A172 (cell line): ENCODE measurements around the gene KRT3. TPM values are rescaled to one million over a fixed set of nuclear protein-coding genes. Genes with fewer than 3 reads are reported as not detected.

Source experiments
- total RNA-seq: library from RNA; depleted of rRNA; stranded (reverse); fragments of >200 nt; shearing (Covaris generic); gene quantifications from 2 replicates; pipeline ENCODE4 v1.2.3, GENCODE V29; 2014; rRNA removed

Gene KRT3
- total RNA-seq, 1 experiment from 2014 or later, result not detected

Other genes with a start within 250 kb of the KRT3 start
- not detected in 2 replicates for gene KRT71, start 243.0 kb downstream of the KRT3 start, total RNA-seq
- 0.43 TPM in 1 of 2 replicates, not detected in the other for gene KRT74, start 222.3 kb downstream of the KRT3 start, total RNA-seq
- not detected in 2 replicates for gene KRT72, start 194.7 kb downstream of the KRT3 start, total RNA-seq
- gene KRT73, start 177.6 kb downstream of the KRT3 start, total RNA-seq, result not detected in 2 replicates
- not detected in 2 replicates for gene KRT2, start 143.9 kb downstream of the KRT3 start, total RNA-seq
- not detected in 2 replicates for gene KRT1, start 115.7 kb downstream of the KRT3 start, total RNA-seq
- gene KRT77, start 92.6 kb downstream of the KRT3 start, total RNA-seq, result not detected in 2 replicates
- gene KRT76, start 18.8 kb downstream of the KRT3 start, total RNA-seq, result not detected in 2 replicates
- gene KRT4, start 18.0 kb upstream of the KRT3 start, total RNA-seq, result 0.07 TPM in 1 of 2 replicates, not detected in the other
- 0.26 and 0.33 TPM in 2 replicates for gene KRT79, start 38.2 kb upstream of the KRT3 start, total RNA-seq
- gene KRT78, start 52.9 kb upstream of the KRT3 start, total RNA-seq, result not detected in 2 replicates
- 287 and 407 TPM in 2 replicates for gene KRT8, start 109.0 kb upstream of the KRT3 start, total RNA-seq
- gene KRT18, start 153.0 kb upstream of the KRT3 start, total RNA-seq, result 1,324 and 2,186 TPM in 2 replicates
- gene EIF4B, start 210.3 kb upstream of the KRT3 start, total RNA-seq, result 290 and 314 TPM in 2 replicates